Hepatocyte (in vitro differentiated cells): ENCODE measurements around the gene CARD11. TPM values are rescaled to one million over a fixed set of nuclear protein-coding genes. Genes with fewer than 3 reads are reported as not detected.

Experiments used
- DNase-seq: peaks from one replicate; pipeline ENCODE4 v3.0.0-alpha.2; 2016; ENCODE audit warnings: low spot score
- H2AFZ ChIP-seq: fragments of 200-600 bp; sonication (generic); 2 replicates; pipeline ENCODE4 v1.6.0; 2016; ENCODE audit warnings: antibody characterized with exemption, mild to moderate bottlenecking
- H3K27ac ChIP-seq: fragments of 200-600 bp; sonication (generic); 2 replicates; pipeline ENCODE4 v1.5.1; 2016; ENCODE audit warnings: mild to moderate bottlenecking
- H3K27me3 ChIP-seq: fragments of 200-600 bp; sonication (generic); 2 replicates; pipeline ENCODE4 v1.6.1; 2016
- H3K36me3 ChIP-seq: fragments of 200-600 bp; sonication (generic); replicated peaks from 2 replicates; pipeline ENCODE4 v1.5.1; 2016; ENCODE audit warnings: low read depth; ENCODE audit not compliant: insufficient read depth
- H3K4me1 ChIP-seq: fragments of 200-600 bp; sonication (generic); 2 replicates; pipeline ENCODE4 v1.5.1; 2016; ENCODE audit warnings: mild to moderate bottlenecking, moderate library complexity; ENCODE audit not compliant: insufficient read depth
- H3K4me2 ChIP-seq: fragments of 200-600 bp; sonication (generic); 2 replicates; pipeline ENCODE4 v1.6.0; 2016
- H3K4me3 ChIP-seq: fragments of 200-600 bp; sonication (generic); 2 replicates; pipeline ENCODE4 v1.5.1; 2016; ENCODE audit warnings: mild to moderate bottlenecking
- H3K79me2 ChIP-seq: fragments of 200-600 bp; sonication (generic); 2 replicates; pipeline ENCODE4 v1.6.0; 2017; ENCODE audit warnings: mild to moderate bottlenecking
- H3K9me2 ChIP-seq: fragments of 200-600 bp; sonication (generic); replicated peaks from 2 replicates; pipeline ENCODE4 v1.6.0; 2017; ENCODE audit warnings: mild to moderate bottlenecking; ENCODE audit not compliant: insufficient read depth
- H3K9me3 ChIP-seq: fragments of 200-600 bp; sonication (generic); 2 replicates; pipeline ENCODE4 v1.5.1; 2016; ENCODE audit warnings: low read depth, mild to moderate bottlenecking
- H4K20me1 ChIP-seq: fragments of 200-600 bp; sonication (generic); 2 replicates; pipeline ENCODE4 v1.6.0; 2016; ENCODE audit warnings: mild to moderate bottlenecking; ENCODE audit not compliant: insufficient read depth, poor library complexity, severe bottlenecking
- CTCF ChIP-seq: fragments of 200-600 bp; sonication (generic); IDR thresholded peaks from 2 replicates; pipeline ENCODE4 v1.5.1; 2016; ENCODE audit warnings: antibody characterized with exemption, mild to moderate bottlenecking; ENCODE audit not compliant: poor library complexity
- EZH2 ChIP-seq: fragments of 200-600 bp; sonication (generic); IDR thresholded peaks from 2 replicates; pipeline ENCODE4 v1.6.1; 2016; ENCODE audit warnings: antibody characterized with exemption, mild to moderate bottlenecking, borderline replicate concordance
- EZH2phosphoT487 ChIP-seq: fragments of 200-600 bp; sonication (generic); IDR thresholded peaks from one replicate; pipeline ENCODE4 v1.6.1; 2018; ENCODE audit warnings: antibody characterized with exemption, mild to moderate bottlenecking, low read depth, moderate library complexity; ENCODE audit not compliant: unreplicated experiment, severe bottlenecking
- WGBS: methylation state at CpG from one replicate; pipeline ENCODE4 v1.1.6; 2016; ENCODE audit warnings: low lambda C conversion rate; ENCODE audit errors: missing lambda C conversion rate; 5-methylcytosine and 5-hydroxymethylcytosine counted together
- polyA plus RNA-seq: library from polyadenylated mRNA; unstranded; fragments of >200 nt; fragmentation: Nextera tagmentation; extraction: Ambion mirVana; gene quantifications from 2 replicates; pipeline ENCODE4 v1.2.1, GENCODE V29; 2016
- total RNA-seq: library from RNA; depleted of rRNA; stranded (reverse); fragments of >200 nt; gene quantifications from 2 replicates; pipeline ENCODE4 v1.2.3, GENCODE V29; 2014

The CARD11 gene
- total and polyA plus RNA-seq, 2 experiments from 2014 or later, result 9.6 to 10.9 TPM

DNA sequence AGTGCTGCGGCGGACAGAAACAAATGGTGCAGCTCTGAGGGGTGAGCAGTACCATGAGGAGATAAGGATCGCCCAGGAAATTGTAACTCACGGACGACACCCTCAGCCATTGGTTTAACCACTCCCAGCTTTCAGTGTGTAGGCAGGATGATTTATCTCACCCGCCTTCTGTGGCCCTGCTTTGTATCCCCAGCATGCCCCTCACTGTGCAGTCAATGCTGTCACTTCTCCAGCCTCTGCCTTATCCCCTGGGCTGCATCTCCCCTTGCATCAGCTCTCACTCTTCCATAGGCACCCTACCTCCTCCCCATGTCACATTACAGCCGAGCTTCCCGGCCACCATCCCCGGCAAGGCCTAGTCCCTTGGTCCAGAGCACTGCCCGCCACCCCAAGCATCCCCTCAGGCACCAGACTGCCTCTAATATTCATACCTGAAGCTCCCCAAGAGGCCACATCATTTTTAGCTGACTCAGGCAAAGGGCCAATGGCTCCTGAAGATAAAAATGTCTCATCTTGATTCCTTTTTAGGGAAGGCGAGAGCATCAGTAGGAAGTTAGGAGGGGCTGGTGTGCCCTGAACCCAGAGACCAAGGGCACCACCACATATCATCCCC lies 77.1 kb downstream of the CARD11 start:
- no peak for TF ChIP-seq CTCF
- no peak for TF ChIP-seq EZH2
- no peak for TF ChIP-seq EZH2phosphoT487
- DNase-seq, result no peak
- Histone ChIP-seq H2AFZ (no peak overlapping the region), H3K36me3 (no peaks in the 10 kb centered on the region), H3K9me3 (no peaks in the 10 kb centered on the region), H3K4me2 (no peak overlapping the region), H3K27me3 (no peaks in the 10 kb centered on the region), H4K20me1 (no peaks in the 10 kb centered on the region), H3K4me1 (no peaks in the 10 kb centered on the region), H3K27ac (no peak overlapping the region), H3K4me3 (no peak overlapping the region), H3K9me2 (no peaks in the 10 kb centered on the region), H3K79me2 (no peaks in the 10 kb centered on the region)
- 92% methylated on average over 11 of the region's 11 CpGs for WGBS

- Histone ChIP-seq H3K9me3 (no peaks in the 10 kb centered on the region), H3K4me2 (no peak overlapping the region), H3K4me3 (no peak overlapping the region), H3K4me1 (no peaks in the 10 kb centered on the region), H3K79me2 (no peaks in the 10 kb centered on the region), H2AFZ (no peak overlapping the region), H3K27me3 (no peaks in the 10 kb centered on the region), H3K36me3 (no peaks in the 10 kb centered on the region), H3K27ac (no peak overlapping the region), H3K9me2 (no peaks in the 10 kb centered on the region), H4K20me1 (no peaks in the 10 kb centered on the region)
- TF ChIP-seq EZH2, result no peak
- 100% methylated on average over 1 of the region's 1 CpG for WGBS
- DNase-seq, result no peak
Observed at GRCh38 chr7:2965745-2966270, 77.9 kb downstream of the CARD11 start.

GRCh38 chr7:2965301-2965700 lies 78.4 kb downstream of the CARD11 start:
- WGBS, result 100% methylated on average over 1 of the region's 1 CpG
- Histone ChIP-seq H3K4me2 (no peak overlapping the region), H2AFZ (no peak overlapping the region), H3K79me2 (no peaks in the 10 kb centered on the region), H3K4me3 (no peak overlapping the region), H3K9me3 (no peaks in the 10 kb centered on the region), H3K9me2 (no peaks in the 10 kb centered on the region), H3K27me3 (no peaks in the 10 kb centered on the region), H4K20me1 (no peaks in the 10 kb centered on the region), H3K36me3 (no peaks in the 10 kb centered on the region), H3K4me1 (no peaks in the 10 kb centered on the region), H3K27ac (no peak overlapping the region)
- DNase-seq, result no peak
- no peak for TF ChIP-seq CTCF
- no peak for TF ChIP-seq EZH2phosphoT487
- no peak for TF ChIP-seq EZH2

GRCh38 chr7:2964208-2964607 lies 79.5 kb downstream of the CARD11 start:
- H3K9me2 ChIP-seq, result no peaks in the 10 kb centered on the region
- no peaks in the 10 kb centered on the region for H3K9me3 ChIP-seq
- H3K4me3 ChIP-seq, result no peak overlapping the region
- H3K27ac ChIP-seq, result no peak overlapping the region
- H3K27me3 ChIP-seq, result no peaks in the 10 kb centered on the region
- H4K20me1 ChIP-seq, result no peaks in the 10 kb centered on the region
- no peaks in the 10 kb centered on the region for H3K4me1 ChIP-seq
- TF ChIP-seq EZH2phosphoT487 (no peak), CTCF (no peak), EZH2 (no peak)
- no peaks in the 10 kb centered on the region for H3K79me2 ChIP-seq
- no peak overlapping the region for H2AFZ ChIP-seq
- WGBS, result 88% methylated on average over 2 of the region's 2 CpGs
- H3K4me2 ChIP-seq, result no peak overlapping the region
- H3K36me3 ChIP-seq, result no peaks in the 10 kb centered on the region
- no peak for DNase-seq
